ENCODE measurements around the gene BIRC2.
A peak's percentile ranks its signal among the peaks of the same experiment; 100 is the strongest.
"Not testable (repeated sequence)": the region's sequence is repeated elsewhere in the genome, so short reads cannot be mapped to it uniquely, and the experiment has no call there.

BIRC2 gene

GRCh38 chr11:102322560-102322959 is 24.5 kb upstream of the BIRC2 start:
- no peak for DNase-seq (ENCODE audit: low read depth in 1 of 2, low spot score in 1 of 2)

DNA sequence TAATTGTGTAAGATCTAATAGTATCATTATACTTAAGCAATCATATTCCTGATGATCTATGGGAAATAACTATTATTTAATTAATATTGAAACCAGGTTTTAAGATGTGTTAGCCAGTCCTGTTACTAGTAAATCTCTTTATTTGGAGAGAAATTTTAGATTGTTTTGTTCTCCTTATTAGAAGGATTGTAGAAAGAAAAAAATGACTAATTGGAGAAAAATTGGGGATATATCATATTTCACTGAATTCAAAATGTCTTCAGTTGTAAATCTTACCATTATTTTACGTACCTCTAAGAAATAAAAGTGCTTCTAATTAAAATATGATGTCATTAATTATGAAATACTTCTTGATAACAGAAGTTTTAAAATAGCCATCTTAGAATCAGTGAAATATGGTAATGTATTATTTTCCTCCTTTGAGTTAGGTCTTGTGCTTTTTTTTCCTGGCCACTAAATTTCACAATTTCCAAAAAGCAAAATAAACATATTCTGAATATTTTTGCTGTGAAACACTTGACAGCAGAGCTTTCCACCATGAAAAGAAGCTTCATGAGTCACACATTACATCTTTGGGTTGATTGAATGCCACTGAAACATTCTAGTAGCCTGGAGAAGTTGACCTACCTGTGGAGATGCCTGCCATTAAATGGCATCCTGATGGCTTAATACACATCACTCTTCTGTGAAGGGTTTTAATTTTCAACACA is 23.3 kb upstream of the BIRC2 start:
- DNase-seq (ENCODE audit: low read depth in 1 of 2, low spot score in 1 of 2): no peak

- DNase-seq (ENCODE audit: low read depth in 1 of 2, low spot score in 1 of 2): no peak
These were observed 21.9 kb upstream of the BIRC2 start for GRCh38 chr11:102325088-102325487.

DNA sequence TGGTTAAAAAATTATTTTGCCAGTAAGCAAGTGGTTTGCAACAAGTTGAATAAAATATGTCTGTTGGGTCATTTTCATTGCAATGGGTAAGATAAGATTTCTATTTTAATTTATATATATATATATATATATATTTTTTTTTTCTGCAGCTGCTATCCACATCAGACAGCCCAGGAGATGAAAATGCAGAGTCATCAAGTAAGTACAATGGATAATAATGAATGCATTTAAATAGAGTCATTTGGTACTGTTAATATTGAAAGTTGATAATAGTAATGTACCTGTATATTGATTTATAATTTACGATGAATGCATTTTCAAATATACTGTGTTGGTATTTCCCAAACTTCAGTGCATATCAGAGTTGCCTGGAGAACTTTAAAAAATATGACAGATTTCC is 18.3 kb upstream of the BIRC2 start:
- no peak for DNase-seq (ENCODE audit: low read depth in 1 of 2, low spot score in 1 of 2)

DNA sequence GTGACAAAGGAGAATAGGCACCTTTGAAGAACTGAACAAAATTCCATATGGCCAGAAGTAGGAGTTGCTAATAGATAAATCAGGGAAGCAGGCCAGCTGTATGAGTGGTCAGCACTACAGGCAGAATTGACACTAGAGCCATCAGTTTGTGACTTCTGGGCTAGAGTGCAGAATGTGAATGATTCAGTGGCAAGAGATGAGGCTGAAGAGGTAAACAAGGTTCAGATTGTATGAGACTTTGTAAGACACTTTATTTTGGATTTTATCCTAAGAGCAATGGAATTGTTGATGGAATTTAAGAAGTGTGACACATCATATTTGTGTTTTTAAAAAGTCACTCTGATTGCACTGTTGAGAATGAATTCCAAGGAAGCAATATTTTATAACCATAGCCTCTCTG is 16.8 kb upstream of the BIRC2 start:
- DNase-seq (ENCODE audit: low read depth in 1 of 2, low spot score in 1 of 2): no peak

- DNase-seq (ENCODE audit: low read depth in 1 of 2, low spot score in 1 of 2): no peak
These were observed 15.7 kb upstream of the BIRC2 start for GRCh38 chr11:102331341-102331740.

- no peak for DNase-seq (ENCODE audit: low read depth in 1 of 2, low spot score in 1 of 2)
These were observed 14.4 kb upstream of the BIRC2 start for GRCh38 chr11:102332611-102332994.

DNA sequence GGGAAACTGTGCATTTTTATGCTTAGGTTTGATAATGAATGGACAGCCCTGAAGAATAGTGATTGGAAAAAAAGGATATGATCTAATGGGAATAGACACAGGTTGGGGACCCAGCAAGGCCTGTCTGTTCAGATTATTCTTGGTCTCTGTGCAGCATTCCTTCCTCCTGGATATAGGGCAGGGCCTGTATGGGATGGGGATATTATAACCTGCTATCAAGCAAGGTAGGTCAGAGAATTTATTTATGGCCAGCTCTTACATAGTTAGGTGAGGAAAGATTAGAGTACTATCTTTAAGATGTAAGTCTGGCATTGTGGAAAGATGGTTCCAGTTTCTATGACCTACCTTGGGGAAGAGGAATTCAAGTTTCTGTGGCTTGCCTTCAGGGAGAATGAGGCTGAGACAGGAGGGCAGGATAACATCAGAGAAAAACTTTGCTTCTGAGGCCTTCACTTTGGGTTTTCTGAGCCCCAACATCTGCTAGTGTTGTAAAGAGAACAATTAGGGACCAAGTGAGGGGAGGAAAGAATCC is 8.5 kb upstream of the BIRC2 start:
- DNase-seq (ENCODE audit: low read depth in 1 of 2, low spot score in 1 of 2): no peak

DNA sequence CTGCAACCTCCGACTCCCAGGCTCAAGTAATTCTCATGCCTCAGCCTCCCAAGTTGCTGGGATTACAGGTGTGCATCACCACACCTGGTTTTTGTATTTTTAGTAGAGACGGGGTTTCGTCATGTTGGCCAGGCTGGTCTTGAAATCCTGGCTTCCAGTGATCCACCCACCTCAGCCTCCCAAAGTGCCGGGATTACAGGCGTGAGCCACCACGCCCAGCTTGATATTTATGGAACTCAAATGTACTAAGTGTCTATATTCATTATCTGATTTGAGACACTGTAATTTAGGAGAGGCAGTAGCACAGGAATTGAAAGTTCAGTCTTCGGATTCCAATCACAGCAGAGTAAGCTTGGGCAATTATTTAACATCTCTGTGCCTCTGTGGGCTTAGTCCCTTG is 5.7 kb upstream of the BIRC2 start:
- not testable (repeated sequence) for DNase-seq (ENCODE audit: low read depth in 1 of 2, low spot score in 1 of 2)

DNA sequence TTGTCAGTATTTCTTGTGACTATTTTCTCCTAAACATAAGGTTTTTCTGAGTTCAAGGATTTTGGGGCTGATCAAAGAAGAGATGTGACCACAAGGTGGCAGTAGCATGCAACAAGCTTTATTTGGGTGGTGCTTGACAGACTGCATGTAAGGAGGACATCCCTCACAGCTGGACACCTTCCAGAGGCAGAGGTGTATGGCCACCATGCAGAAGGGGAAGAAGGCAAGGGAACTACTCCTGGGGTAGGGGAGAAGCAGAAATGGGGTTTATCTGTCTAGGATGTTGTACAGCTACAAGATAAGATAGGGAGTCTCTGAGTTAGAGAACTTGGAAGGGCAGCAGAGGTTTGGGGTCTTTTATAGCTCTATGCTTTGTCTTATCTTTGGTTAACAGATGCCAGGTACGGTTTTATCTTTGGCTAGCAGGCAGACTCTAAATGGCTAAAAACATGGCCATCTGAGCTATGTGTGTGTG is 5.1 kb upstream of the BIRC2 start:
- DNase-seq (ENCODE audit: low read depth in 1 of 2, low spot score in 1 of 2): peak; percentile 29 to 50

GRCh38 chr11:102343809-102344208 is 3.2 kb upstream of the BIRC2 start:
- DNase-seq (ENCODE audit: low read depth in 1 of 2, low spot score in 1 of 2): no peak

DNA sequence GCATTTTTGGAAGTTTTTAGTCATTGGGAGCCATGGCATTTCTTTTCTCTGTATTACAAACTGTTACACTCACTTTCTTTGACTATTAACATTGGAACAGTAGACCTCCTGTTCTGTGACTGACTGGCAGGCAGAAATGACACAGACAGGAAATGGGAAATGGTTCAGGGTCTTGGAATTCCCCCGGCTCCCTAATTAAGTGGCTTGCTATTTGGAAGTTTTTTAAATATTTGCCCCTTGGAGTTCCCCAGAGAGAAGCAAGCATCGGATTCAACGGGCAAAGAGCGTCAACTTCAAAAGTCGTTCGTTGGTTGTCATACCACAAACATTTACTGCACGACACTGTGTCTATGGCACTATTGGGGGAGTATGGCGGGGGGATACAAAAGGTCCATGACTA is 1.1 kb upstream of the BIRC2 start:
- no peak for DNase-seq (ENCODE audit: low read depth in 1 of 2, low spot score in 1 of 2)

GRCh38 chr11:102346456-102346747 is 612 bp upstream of the BIRC2 start:
- no peak for DNase-seq (ENCODE audit: low read depth in 1 of 2, low spot score in 1 of 2)

GRCh38 chr11:102347462-102348370 is 702 bp downstream of the BIRC2 start:
- DNase-seq (ENCODE audit: low read depth in 1 of 2, low spot score in 1 of 2): no peak

GRCh38 chr11:102357116-102357515 is 10.1 kb downstream of the BIRC2 start:
- DNase-seq (ENCODE audit: low read depth in 1 of 2, low spot score in 1 of 2): no peak

DNA sequence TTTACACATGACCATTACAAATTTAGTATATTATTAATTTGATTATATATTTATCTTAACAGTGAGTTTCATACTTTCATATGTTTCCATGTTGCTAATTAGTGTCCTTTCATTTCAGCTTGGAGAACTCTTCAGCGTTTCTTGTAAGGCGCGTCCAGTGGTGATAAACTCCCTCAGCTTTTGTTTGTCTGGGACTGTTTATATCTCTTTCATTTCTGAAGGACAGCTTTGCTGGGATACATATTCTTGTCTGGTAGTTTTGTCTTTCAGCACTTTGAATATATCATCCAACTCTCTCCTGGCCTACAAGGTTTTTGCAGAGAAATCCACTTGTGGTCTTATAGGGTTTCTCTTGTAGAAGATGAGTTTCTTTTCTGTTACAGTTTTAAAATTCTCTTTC is 12.4 kb downstream of the BIRC2 start:
- DNase-seq (ENCODE audit: low read depth in 1 of 2, low spot score in 1 of 2): no peak

DNA sequence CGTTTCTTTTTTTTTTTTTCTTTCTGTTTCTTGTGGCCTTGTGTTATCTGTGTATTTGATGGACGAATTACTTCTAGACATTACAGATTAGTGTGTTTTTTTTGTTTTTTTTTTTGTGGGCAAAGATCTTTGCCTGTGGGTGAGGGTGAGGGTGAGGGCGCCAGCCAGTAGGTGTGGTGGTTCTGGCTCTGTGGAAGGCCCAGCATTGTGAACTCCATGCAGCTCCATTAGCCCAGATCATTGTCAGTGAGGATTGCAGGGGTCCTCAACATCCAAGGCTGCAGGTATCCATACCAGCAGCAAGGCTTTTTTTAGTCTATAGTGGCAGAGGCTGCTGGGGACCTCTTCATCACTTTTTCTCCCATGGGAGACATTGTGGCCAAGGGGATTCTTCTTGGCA is 13.7 kb downstream of the BIRC2 start:
- no peak for DNase-seq (ENCODE audit: low read depth in 1 of 2, low spot score in 1 of 2)

DNA sequence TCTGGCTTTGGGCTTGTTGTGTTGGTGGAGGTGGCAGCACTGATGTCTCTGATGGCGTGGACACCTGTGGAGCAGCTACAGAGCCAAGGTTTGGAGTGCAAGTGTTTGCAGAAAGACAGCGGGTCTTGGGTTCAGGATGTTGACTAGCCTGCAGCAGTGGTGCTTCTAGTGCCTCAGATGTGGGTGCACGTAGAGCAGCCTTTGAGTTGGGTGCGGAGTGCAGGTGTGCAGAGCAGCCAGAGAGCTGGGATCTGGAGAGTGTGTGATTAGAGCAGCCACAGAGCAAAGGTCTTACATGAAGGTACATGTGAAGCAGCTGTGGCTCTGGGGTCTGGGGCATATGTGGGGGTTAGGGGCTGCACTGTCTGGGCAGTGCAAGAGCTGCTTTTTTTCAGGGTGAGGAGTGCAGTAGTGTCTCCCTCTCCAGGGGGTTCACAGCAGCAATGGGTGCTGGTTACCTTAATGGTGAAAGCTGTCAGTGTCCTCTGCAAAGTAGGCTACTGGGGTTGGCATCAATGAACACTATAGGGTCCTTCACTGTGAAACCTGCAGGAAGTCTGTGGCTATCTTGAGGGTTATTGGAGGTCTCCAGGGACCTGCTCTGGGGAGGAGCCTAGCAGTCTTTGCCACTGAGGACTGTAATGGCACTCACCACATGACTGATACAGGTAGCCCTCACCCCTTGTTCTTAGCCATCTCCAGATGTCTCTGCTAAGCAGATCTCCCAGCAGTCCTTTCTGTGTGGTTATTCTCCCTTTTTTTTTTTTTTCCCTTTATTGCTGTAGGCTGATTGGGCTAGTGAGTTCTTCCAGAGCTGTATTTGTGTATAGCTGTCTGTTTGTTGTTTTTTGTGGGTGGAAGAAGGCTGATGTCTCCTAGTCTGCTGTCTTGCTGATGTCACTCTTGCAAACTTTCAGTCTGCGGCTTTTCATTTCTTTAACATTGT is 14.3 kb downstream of the BIRC2 start:
- DNase-seq (ENCODE audit: low read depth in 1 of 2, low spot score in 1 of 2): no peak

DNA sequence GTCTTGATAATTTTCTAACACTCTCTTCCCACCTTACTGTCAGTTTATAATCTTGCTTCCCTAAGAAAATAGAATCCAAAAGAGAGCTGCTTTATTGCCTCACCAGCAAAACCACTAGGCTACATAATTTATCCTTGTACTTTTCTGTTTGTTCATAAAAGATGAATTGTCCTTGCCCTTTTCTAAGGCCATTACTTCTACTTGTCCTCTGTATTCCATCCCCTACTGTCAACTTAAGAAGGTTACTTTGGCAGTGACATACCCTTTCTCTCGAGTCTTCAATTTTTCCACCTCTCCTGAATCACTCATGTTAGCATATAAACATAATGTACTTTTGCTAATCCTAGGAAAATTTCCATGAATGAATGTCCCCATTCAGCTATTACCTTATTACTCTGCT is 18.0 kb downstream of the BIRC2 start:
- no peak for DNase-seq (ENCODE audit: low read depth in 1 of 2, low spot score in 1 of 2)

- no peak for DNase-seq (ENCODE audit: low read depth in 1 of 2, low spot score in 1 of 2)
These were observed 20.4 kb downstream of the BIRC2 start for GRCh38 chr11:102367364-102367763.

DNA sequence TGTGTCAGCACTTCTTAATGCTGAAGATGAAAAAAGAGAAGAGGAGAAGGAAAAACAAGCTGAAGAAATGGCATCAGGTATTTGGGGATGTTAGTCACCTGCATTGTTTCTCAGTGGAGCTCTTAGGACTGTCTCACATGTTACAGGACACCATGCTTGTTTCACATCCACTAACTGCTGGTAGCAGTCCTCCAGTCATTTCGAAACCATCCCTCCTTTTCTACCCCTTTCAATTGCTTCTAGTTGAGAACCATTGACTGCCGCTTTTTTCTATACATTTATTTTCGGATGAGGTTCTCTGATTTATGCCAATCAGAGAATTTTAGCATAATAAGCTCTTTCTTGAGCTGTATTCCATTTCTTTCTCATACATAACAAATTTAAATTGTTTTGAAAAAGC is 21.5 kb downstream of the BIRC2 start:
- DNase-seq (ENCODE audit: low read depth in 1 of 2, low spot score in 1 of 2): no peak

All from activated T-helper 1 cell treated with anti-CD3 and anti-CD28 coated beads, Interleukin-2, amount 50 U/mL, for 16 hours (primary cell).